OCI-LY7 (cell line): ENCODE data around the gene KIF26A.

Experiments
- CTCF ChIP-seq: fragments of 200-600 bp; sonication (generic); conservative IDR thresholded peaks from 2 replicates; pipeline ENCODE4 v1.5.1; 2014; ENCODE audit warnings: mild to moderate bottlenecking, antibody characterized with exemption, low read length, moderate library complexity, mixed read lengths
- EZH2phosphoT487 ChIP-seq: fragments of 200-600 bp; sonication (generic); IDR thresholded peaks from 2 replicates; pipeline ENCODE4 v1.6.1; 2018; ENCODE audit warnings: low read depth, borderline replicate concordance, mild to moderate bottlenecking, mixed run types, antibody characterized with exemption, low read length, moderate library complexity, mixed read lengths

DNA sequence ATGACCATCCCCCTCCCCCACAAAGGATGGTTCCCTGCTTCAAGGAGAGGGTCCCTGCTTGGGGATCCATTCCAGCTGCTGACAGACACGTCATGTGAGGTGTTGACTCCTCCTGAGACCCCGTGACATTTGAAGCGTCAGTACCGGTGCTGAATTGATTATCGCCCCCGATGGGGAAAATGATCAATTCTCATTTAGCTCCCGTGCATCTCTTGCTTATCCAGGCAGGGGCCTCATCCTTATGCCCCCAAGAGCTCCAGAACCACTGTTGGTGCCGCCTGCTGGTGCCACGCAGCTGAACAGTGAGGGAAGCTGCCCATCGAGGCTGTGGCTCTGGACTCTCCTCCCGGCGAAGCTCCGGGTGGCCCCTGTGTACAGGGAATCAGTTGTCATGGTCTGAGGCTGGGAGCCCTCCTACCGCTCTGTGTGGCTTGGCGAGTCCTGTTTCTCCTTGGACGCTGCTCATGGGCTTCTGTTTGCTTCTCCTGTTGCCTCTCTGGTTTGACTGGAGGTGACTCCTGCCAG, 4.6 kb downstream of the KIF26A start:
- TF ChIP-seq CTCF (no peak), EZH2phosphoT487 (no peak)
